OCI-M1 (cell line): ENCODE measurements around the gene RGL1.

Experiments used
- DNase-seq: peaks from one replicate; lab custom pipeline; 2025; lab: John Stamatoyannopoulos, UW

The RGL1 gene

DNA sequence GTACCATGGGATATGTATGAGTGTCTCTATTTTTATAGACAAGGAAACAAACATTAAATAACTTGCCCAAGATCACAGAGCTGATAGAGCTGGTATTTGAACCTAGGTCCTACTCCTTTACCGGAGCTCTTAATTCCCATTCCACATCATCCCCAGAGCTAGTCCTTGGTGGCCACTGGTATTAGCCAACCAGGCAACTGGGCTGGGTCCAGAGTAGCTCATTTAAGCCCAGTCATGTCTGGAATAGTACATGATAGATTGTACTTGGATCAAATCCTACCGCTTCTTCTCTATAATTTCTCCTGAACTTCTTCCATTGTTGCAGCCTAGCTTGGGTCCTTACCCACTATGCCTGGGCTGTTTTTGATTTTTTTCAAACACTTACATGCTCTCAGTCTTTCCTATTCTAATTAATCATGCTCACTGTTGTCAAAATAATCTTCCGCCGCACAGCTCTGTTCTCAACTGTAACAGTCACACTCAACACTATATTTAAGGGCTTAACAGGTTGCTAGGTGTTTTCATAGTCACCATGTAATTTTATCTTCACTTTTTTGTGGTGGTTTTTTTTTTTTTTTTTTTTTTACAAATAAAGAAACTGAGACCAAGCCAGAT, 152.4 kb downstream of the RGL1 start:
- no peak for DNase-seq

DNA sequence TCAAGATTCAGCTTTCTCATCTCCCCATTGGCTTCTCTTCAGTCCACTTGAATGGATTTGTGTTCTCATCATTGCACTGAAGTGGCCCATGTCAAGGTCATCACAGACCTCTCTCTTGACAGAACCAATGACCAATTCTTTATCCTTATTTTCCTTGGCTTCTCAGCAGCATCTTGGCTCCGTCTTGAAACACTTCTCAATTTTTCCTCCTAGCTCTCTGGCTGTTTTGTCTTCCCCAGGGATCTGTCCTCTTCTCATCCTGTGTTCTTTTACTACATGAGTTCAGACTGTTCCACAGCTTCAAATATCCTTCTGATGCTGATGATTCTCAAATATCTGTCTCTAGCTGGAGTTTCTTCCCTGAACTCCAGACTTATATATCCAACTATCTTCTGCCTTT, 154.0 kb downstream of the RGL1 start:
- DNase-seq = no peak

DNA sequence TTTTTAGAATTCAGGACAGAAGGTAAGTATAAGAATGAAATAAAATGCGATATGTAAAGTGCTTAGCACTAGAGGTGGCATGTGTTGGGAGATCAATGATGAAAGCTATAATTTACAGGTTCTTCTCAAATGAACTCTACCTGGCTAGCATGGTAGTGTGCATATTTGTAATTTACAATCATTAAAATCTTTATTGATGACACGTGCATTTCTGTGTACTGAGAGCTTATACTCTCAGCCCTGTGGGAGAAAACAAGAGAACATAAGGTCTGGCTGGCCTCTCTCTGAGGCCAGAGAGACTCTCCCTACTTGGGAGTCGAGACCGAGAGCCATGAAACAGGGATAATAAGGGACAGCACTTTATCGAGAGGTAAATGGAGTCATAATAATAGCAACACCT, 156.2 kb downstream of the RGL1 start:
- no peak for DNase-seq

GRCh38 chr1:183962903-183963302, 158.0 kb downstream of the RGL1 start:
- peak; percentile 30 for DNase-seq

DNA sequence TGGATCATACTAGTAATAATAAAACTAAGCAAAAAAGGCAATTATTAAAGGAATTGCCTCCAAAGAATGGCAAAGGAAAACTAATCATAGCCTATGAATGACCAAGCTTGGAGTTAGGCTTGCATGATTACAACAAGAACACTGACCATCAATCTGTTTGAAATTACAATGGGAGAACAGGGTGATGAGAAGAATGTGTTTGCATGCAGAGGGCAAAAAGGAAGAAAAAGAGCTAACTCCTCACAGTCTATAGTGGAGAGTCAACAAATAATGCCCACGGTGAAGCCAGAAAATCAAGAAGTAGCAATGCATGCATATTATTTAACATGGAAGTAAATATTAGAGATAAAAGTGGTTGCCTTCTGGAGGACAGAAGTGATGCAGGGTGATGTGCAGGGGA, 160.8 kb downstream of the RGL1 start:
- DNase-seq = no peak

- DNase-seq = no peak
Observed at GRCh38 chr1:183966487-183966886, 161.6 kb downstream of the RGL1 start.

GRCh38 chr1:183967914-183968313, 163.0 kb downstream of the RGL1 start:
- DNase-seq = no peak

GRCh38 chr1:183968386-183968785, 163.5 kb downstream of the RGL1 start:
- no peak for DNase-seq

- no peak for DNase-seq
Observed at GRCh38 chr1:183970516-183971300, 165.8 kb downstream of the RGL1 start.

DNA sequence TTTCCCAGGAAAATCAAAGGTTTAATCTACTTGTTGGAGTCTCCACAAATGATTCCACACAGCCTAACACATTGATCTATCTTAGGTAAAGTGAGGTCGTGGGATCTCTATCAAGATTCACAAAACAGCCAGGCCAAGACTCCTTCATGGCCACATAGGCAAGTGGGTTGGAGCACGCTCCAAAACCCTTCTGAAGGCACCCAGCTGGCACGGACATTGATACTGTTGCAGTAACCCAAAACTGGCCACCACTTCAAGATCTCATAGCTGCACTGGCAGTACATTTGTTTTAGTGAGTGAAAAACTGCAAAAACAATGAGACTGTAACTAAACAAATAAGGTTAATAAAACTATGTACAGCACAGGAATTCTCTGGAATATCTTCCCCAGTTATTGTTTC, 170.7 kb downstream of the RGL1 start:
- DNase-seq = no peak

DNA sequence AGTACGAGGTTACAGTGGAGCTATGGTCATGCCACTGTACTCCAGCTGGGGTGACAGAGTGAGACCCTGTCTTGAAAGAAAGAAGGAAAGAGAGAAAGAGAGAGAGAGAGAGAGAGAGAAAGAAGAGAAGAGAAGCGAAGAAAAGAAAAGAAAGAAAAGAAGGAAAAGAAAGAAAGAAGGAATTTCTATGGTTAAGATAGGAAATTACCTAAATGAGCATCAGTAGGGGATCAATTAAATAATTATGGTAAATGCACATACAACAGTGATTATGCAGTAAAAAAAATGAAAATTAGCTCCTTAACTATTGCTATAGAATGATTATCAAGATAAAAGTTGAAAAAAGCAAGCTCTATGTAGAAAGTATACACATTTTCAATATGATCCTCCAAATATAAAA, 172.8 kb downstream of the RGL1 start:
- DNase-seq = no peak
